ENCODE measurements around the gene ZNF57. TPM values are rescaled to one million over a fixed set of nuclear protein-coding genes. Genes with fewer than 3 reads are reported as not detected.

The ZNF57 gene
- total and polyA plus RNA-seq, 2 of the 13 experiments (the other 11 are each of a cell fraction or from before 2014, with no cell fraction given): 6.6 to 17.5 TPM

DNA sequence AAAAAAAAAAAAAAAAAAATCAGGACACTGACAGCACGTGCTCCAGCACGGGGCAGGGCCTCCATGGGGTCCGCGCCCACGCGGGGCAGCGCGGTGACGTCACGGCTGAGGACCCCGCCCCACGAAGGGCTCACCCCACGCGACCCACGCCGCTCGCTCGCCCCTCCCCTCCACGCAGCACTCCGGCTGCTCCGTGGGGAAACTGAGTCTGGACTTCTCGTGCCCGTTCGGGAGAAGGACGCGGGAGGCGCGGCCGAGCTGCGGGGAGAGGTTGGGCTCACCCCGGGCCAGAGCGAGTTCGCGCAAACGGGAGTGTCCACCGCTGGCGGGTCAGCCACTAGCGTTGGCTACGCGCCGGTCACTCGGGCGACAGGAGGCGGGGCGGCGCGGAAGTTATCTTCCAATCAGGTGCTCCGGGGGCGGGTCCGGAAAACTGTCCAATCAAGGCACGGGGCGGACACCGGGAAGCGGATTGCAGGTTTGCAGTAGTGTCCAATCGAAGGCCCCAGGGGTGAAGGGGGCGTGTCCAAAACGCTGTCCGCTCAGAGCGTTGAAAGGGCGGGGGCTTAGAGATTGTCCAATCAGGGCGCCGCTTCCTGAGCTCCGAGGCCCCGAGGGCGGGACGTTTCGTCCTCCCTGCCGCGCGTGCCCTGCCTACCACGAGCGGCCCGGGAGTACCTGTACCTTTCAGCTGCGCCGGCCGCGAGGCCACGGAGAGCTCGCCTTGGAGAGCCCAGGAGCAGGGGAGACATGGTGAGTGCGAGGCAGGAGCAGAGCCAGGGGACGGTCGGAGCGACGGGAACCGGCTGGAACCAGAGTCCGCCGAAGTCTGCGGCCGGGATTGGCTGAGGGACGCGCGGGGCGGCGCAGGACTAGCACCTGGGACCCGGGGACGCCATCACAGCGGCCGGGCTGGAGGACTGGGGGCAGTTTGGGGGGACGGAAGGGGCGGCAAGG, at the start of gene ZNF57 (continued):
- TF ChIP-seq TFDP2 (CRISPR knock-in tag; IDR thresholded peaks at IDR 0.05) (peak; percentile 86), PHF21A (CRISPR knock-in tag; IDR thresholded peaks at IDR 0.05) (peak; percentile 47; the same call in 1 of the 2 replicates), ZNF563 (CRISPR knock-in tag; IDR thresholded peaks at IDR 0.05) (peak; percentile 62; the same call in 1 of the 2 replicates), ZKSCAN1 (IDR thresholded peaks at IDR 0.05; ENCODE audit: low read length) (no peak), ZNF737 (CRISPR knock-in tag; IDR thresholded peaks at IDR 0.05; ENCODE audit: borderline replicate concordance) (no peak), ZSCAN22 (CRISPR knock-in tag; IDR thresholded peaks at IDR 0.05) (0 out of 2 replicates have a peak, but pooled peaks have one; percentile 4), ZFAT (CRISPR knock-in tag; conservative IDR thresholded peaks at IDR 0.05) (no peak), ZNF207 (IDR thresholded peaks at IDR 0.05; ENCODE audit: borderline replicate concordance) (no peak), SAP130 (CRISPR knock-in tag; IDR thresholded peaks at IDR 0.05; ENCODE audit: low read depth) (peak; percentile 90), ELF4 (CRISPR knock-in tag; IDR thresholded peaks at IDR 0.05; ENCODE audit: borderline replicate concordance) (no peak), ZNF12 (CRISPR knock-in tag; IDR thresholded peaks at IDR 0.05) (peak; percentile 19; the same call in 1 of the 2 replicates), XRCC5 (optimal IDR thresholded peaks at IDR 0.05; ENCODE audit: low read length) (peak; percentile 7), ZNF670 (CRISPR knock-in tag; IDR thresholded peaks at IDR 0.05; ENCODE audit: borderline replicate concordance) (peak; percentile 42; the same call in 1 of the 2 replicates), ZNF768 (CRISPR knock-in tag; IDR thresholded peaks at IDR 0.05) (peak; percentile 56; the same call in 1 of the 2 replicates), RNF2 (conservative IDR thresholded peaks at IDR 0.05; ENCODE audit: low read depth) (peak; percentile 90)
- TF ChIP-seq, protein P1, sequence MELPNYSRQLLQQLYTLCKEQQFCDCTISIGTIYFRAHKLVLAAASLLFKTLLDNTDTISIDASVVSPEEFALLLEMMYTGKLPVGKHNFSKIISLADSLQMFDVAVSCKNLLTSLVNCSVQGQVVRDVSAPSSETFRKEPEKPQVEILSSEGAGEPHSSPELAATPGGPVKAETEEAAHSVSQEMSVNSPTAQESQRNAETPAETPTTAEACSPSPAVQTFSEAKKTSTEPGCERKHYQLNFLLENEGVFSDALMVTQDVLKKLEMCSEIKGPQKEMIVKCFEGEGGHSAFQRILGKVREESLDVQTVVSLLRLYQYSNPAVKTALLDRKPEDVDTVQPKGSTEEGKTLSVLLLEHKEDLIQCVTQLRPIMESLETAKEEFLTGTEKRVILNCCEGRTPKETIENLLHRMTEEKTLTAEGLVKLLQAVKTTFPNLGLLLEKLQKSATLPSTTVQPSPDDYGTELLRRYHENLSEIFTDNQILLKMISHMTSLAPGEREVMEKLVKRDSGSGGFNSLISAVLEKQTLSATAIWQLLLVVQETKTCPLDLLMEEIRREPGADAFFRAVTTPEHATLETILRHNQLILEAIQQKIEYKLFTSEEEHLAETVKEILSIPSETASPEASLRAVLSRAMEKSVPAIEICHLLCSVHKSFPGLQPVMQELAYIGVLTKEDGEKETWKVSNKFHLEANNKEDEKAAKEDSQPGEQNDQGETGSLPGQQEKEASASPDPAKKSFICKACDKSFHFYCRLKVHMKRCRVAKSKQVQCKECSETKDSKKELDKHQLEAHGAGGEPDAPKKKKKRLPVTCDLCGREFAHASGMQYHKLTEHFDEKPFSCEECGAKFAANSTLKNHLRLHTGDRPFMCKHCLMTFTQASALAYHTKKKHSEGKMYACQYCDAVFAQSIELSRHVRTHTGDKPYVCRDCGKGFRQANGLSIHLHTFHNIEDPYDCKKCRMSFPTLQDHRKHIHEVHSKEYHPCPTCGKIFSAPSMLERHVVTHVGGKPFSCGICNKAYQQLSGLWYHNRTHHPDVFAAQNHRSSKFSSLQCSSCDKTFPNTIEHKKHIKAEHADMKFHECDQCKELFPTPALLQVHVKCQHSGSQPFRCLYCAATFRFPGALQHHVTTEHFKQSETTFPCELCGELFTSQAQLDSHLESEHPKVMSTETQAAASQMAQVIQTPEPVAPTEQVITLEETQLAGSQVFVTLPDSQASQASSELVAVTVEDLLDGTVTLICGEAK (IDR thresholded peaks at IDR 0.05): no peak
- TF ChIP-seq, protein P1 (CRISPR knock-in tag; IDR thresholded peaks at IDR 0.05): peak; percentile 21; the same call in 1 of the 2 replicates
- TF ChIP-seq, protein P2, sequence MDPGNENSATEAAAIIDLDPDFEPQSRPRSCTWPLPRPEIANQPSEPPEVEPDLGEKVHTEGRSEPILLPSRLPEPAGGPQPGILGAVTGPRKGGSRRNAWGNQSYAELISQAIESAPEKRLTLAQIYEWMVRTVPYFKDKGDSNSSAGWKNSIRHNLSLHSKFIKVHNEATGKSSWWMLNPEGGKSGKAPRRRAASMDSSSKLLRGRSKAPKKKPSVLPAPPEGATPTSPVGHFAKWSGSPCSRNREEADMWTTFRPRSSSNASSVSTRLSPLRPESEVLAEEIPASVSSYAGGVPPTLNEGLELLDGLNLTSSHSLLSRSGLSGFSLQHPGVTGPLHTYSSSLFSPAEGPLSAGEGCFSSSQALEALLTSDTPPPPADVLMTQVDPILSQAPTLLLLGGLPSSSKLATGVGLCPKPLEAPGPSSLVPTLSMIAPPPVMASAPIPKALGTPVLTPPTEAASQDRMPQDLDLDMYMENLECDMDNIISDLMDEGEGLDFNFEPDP (CRISPR knock-in tag; conservative IDR thresholded peaks at IDR 0.05): no peak
